ENCODE results near the gene ODAM. TPM values are rescaled to one million over a fixed set of nuclear protein-coding genes. Genes with fewer than 3 reads are reported as not detected.

The ODAM gene
- total RNA-seq, 1 experiment from 2014 or later = 0.70 TPM

- CTCF ChIA-PET = no interaction called here
- H3K27ac ChIP-seq = no peak overlapping the region
Observed at GRCh38 chr4:70178075-70178660, 17.4 kb upstream of the ODAM start.

GRCh38 chr4:70179811-70180210 lies 15.7 kb upstream of the ODAM start:
- POLR2A ChIA-PET (ENCODE audit: unreplicated experiment) = no interaction called here
- TF ChIP-seq CTCF (conservative IDR thresholded peaks at IDR 0.05) = no peak
- no peak for TF ChIP-seq EZH2 (IDR thresholded peaks at IDR 0.05; ENCODE audit: low read depth)
- H4K20me1 ChIP-seq (ENCODE audit: insufficient read depth) = no peaks in the 10 kb centered on the region
- no peaks in the 10 kb centered on the region for H3K36me3 ChIP-seq (ENCODE audit: low read depth)
- H2AFZ ChIP-seq = no peak overlapping the region
- H3K79me2 ChIP-seq (ENCODE audit: low read depth) = no peaks in the 10 kb centered on the region
- H3K9me3 ChIP-seq (ENCODE audit: insufficient read depth, low read depth) = no peaks in the 10 kb centered on the region
- no peak overlapping the region for H3K27ac ChIP-seq
- DNase-seq = no peak
- no peaks in the 10 kb centered on the region for H3F3A ChIP-seq (ENCODE audit: insufficient read depth, low read depth)
- BruUV-seq (replicated peaks) = no TSS peak
- no peaks in the 10 kb centered on the region for H3K27me3 ChIP-seq (ENCODE audit: insufficient read depth, low read depth)
- no peak overlapping the region for H3K4me2 ChIP-seq
- H3K9me2 ChIP-seq (ENCODE audit: insufficient read depth) = no peaks in the 10 kb centered on the region
- no peaks in the 10 kb centered on the region for H3K4me1 ChIP-seq (replicated peaks; ENCODE audit: insufficient read depth)
- H3K4me3 ChIP-seq = no peak overlapping the region
- CTCF ChIA-PET = no interaction called here
- intact Hi-C loops (cut with micrococcal nuclease; ENCODE audit: unreplicated experiment) = loop anchor here (5.0 to 10.0 kb wide), 2 partner anchors 495 to 863 kb away; no protein-coding TSS in a partner anchor

More at GRCh38 chr4:70178075-70178660, 17.4 kb upstream of the ODAM start:
- intact Hi-C loops (cut with micrococcal nuclease; ENCODE audit: unreplicated experiment) = no loop called here
- Histone ChIP-seq H3K27me3 (ENCODE audit: insufficient read depth, low read depth) (no peaks in the 10 kb centered on the region), H3K36me3 (ENCODE audit: low read depth) (no peaks in the 10 kb centered on the region), H3K9me3 (ENCODE audit: insufficient read depth, low read depth) (no peaks in the 10 kb centered on the region), H4K20me1 (ENCODE audit: insufficient read depth) (no peaks in the 10 kb centered on the region), H2AFZ (no peak overlapping the region), H3K4me1 (replicated peaks; ENCODE audit: insufficient read depth) (no peaks in the 10 kb centered on the region), H3K9me2 (ENCODE audit: insufficient read depth) (no peaks in the 10 kb centered on the region), H3F3A (ENCODE audit: insufficient read depth, low read depth) (no peaks in the 10 kb centered on the region), H3K4me3 (no peak overlapping the region), H3K4me2 (no peak overlapping the region), H3K79me2 (ENCODE audit: low read depth) (no peaks in the 10 kb centered on the region)
- no TSS peak for BruUV-seq (replicated peaks)
- POLR2A ChIA-PET (ENCODE audit: unreplicated experiment) = no interaction called here
- no peak for DNase-seq
- TF ChIP-seq EZH2 (IDR thresholded peaks at IDR 0.05; ENCODE audit: low read depth) (no peak), CTCF (conservative IDR thresholded peaks at IDR 0.05) (no peak)

- Histone ChIP-seq H3K4me2 (no peak overlapping the region), H3K27ac (no peak overlapping the region), H3F3A (ENCODE audit: insufficient read depth, low read depth) (no peaks in the 10 kb centered on the region), H3K36me3 (ENCODE audit: low read depth) (no peaks in the 10 kb centered on the region), H3K4me1 (replicated peaks; ENCODE audit: insufficient read depth) (no peaks in the 10 kb centered on the region), H3K27me3 (ENCODE audit: insufficient read depth, low read depth) (no peaks in the 10 kb centered on the region), H2AFZ (no peak overlapping the region), H4K20me1 (ENCODE audit: insufficient read depth) (no peaks in the 10 kb centered on the region), H3K9me2 (ENCODE audit: insufficient read depth) (no peaks in the 10 kb centered on the region), H3K79me2 (ENCODE audit: low read depth) (no peaks in the 10 kb centered on the region), H3K4me3 (no peak overlapping the region), H3K9me3 (ENCODE audit: insufficient read depth, low read depth) (no peaks in the 10 kb centered on the region)
- ChIA-PET CTCF (interaction anchor here (0.6 kb wide), 1 partner anchor 17 kb away, joined by 6 read pairs; no protein-coding TSS in a partner anchor), POLR2A (ENCODE audit: unreplicated experiment) (no interaction called here)
- no peak for TF ChIP-seq CTCF (conservative IDR thresholded peaks at IDR 0.05)
- no peak for TF ChIP-seq EZH2 (IDR thresholded peaks at IDR 0.05; ENCODE audit: low read depth)
- BruUV-seq (replicated peaks) = no TSS peak
- no peak for DNase-seq
- intact Hi-C loops (cut with micrococcal nuclease; ENCODE audit: unreplicated experiment) = loop anchor here (2.0 to 10.0 kb wide), 3 partner anchors 285 to 865 kb away; no protein-coding TSS in a partner anchor
Observed at GRCh38 chr4:70181864-70182263, 13.7 kb upstream of the ODAM start.

All from PC-9 (cell line).